Stimulated activated CD8-positive, alpha-beta memory T cell treated with anti-CD3 and anti-CD28 coated beads, Interleukin-15, amount 100 ng/mL, for 48 hours (primary cell): ENCODE data around the gene MYO18A.
A peak's percentile ranks its signal among the peaks of the same experiment; 100 is the strongest.

Experiments
- DNase-seq, 2 donors: peaks; one replicate each; pipeline ENCODE4 v3.0.0-alpha.2; 2020; ENCODE audit warnings: low read depth in 2 of 2

The MYO18A gene

DNA sequence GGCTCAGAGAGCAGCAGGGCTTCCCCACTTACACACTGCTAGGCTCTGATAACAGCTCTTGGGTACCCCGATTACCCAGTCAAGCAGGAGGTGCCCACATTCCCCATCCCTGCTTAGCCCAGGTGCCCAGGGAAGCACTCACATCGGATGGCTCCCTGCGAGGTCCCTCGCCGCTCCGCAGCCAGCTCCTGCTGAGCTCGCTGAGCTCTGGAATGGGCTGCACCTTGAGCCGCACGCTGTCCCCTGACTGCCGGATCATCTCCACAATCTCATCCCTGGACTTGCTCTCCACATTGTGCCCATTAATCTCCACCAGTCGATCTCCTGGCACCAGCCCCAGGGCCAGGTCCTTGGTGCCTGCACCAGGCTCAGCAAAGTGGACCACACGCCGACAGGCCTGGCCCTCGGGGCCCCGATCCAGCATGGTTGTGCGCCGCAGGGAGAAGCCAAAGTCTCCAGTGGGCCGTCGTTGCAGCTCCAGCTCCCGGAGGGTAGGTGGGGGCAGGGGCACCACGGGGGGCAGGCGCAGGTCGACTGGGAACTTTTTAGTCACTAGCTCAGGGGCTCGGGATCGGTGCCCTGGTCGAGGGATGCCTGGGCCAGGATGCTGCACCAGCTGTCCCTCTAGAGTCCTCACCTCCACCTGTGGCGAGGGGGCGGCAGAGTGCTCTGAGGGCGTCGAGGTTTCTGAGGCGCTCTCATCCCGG is 14.2 kb downstream of the MYO18A start:
- DNase-seq = no peak

DNA sequence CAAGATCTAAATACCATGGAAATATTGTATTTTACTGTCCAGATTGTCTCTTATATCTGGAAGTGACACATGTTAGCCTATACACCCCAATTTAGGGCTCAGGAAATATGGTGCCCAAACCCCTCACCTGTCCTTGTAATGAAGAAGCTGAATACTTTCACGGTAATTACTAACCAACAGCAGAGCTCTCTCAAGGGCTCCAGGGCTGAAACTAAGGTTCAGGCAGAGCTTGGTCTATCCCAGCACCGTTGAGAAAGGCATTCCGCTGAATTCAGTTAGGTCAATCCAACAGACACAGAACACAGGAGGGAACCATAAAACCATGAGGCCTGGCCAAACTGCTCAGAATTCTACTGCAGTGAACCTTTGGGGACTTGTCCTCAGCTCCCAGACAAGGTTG is 14.9 kb downstream of the MYO18A start:
- DNase-seq = no peak

DNA sequence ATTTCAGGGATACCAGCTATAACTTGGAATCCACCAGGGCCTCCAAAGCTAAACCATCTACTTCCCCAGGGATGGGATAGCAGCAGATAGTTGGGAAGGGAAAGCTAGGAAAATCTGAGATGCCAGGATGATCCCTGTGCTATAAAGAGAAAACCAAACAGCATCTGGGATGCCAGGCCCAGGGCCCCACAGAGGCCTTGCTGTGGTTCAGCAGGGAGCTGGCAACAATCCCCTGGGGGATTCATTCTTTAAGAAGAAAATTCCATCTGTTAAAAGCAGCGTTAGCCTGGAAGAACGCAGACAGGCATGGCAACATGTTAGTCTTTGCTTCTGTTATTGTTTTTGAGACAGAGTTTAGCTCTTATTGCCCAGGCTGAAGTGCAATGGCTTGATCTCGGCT is 16.6 kb downstream of the MYO18A start:
- no peak for DNase-seq

- no peak for DNase-seq
Measured at GRCh38 chr17:29162909-29163341, 17.3 kb downstream of the MYO18A start.

DNA sequence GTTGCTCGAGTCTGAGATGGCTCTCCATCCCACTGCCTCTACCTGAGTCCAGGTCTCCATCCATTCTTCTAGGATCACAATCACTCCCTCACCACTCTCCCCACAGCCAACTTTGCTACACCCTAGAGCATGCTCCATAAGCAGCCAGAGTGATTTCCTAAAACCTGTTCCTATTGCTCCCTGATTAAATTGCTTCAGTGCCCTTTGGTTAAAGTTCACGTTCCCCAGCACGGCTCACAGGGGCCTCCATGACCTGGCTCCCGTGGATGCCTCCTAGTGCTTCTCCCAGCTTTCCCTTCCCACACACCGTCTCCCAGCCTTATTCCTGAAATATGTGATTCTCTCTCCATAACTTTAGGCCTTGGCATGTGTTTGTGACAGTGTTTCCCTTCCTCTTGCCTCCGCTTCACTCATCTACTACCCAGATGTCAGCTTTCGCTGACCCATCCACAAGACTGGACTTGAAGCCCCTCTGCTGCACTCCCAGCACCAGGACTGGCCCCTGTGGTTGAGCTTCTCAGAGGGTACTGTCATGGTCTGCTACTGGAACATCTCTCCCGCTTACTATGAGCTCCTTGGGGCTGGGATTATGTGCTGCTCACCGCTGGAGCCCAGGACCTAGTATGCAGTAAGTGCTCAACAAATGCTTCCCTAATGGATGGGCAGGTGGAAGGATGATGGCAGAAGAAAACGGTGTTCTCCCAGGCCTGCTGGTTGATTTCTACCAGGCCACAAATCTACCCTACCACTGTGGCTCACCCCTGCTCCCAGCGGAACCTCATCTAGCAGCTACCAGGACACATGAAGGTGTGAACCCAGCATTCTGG is 17.9 kb downstream of the MYO18A start:
- DNase-seq = no peak

DNA sequence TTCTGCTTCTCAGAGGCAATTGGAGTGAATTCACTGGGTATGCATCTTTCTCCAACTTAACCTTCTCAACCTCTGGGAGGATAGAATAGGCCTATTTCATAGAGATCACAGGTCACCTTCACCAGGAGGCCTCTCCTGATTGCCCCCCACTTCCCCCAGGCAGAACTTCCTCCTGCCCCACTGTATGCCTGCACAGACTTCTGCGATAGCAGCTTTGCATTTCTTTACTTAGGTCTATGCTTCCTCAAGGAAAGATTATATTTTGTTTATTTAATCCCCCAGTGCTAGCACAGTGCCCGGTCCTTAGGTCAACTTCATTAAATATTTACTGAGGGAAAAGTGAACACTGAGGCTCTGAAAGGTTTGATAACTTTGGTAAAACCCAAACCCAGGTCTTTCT is 19.9 kb downstream of the MYO18A start:
- DNase-seq = no peak

- DNase-seq = no peak
Measured at GRCh38 chr17:29159306-29159860, 20.8 kb downstream of the MYO18A start.

DNA sequence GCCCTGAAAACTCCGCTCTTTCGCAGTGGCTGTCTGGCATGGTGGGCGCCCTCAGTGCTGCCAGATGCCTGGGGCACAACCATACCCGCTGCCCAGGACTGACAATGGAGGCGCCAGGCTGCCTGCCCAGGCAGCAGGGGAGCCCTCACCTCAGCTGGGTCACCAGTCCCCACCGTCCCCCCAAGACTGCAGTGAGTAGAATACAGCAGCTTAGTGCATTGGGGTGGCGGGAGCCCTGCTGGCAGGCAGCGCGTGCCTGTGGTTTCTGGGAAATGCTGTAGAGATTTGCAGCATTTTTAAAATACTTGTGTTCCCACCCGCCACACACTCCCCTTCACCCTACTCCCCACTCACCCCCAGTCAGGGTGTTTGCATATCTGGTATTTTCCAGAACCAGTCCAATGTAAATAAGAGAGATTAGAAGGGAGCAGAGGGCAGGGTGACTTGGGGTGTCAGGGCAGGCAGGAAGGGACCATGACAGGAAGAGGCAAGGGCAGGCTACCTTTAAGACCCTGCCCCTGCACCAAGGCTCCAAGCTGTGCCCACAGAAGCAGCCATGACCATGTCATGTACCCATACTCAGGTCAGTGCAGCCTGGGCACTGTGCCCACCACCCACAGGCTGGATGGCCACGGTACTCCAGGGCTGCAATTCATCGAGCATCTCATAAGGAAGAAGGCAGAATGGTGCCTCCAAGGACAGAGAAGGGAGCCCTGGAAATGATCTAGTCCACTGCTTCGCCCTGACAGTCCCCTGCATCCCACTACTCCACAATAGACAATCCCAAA is 21.5 kb downstream of the MYO18A start:
- DNase-seq = no peak

DNA sequence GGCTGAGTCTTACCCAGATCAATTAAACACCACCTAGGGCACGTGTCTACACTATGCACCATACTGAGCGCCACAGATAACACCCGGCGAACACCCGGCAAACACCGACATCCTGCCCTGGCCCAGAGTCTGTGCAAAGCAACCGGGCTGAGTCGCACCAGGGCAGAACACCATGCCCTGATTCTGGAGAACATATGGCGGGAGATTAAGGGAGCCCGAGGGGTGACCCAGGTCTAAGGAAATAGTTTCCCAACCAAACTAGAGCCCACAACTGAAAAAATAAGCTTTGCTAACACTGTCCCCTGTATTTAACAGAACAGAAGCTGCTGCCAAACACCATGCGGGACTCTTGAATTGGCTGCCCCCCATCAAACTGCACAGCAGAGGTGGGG is 22.1 kb downstream of the MYO18A start:
- DNase-seq = no peak

DNA sequence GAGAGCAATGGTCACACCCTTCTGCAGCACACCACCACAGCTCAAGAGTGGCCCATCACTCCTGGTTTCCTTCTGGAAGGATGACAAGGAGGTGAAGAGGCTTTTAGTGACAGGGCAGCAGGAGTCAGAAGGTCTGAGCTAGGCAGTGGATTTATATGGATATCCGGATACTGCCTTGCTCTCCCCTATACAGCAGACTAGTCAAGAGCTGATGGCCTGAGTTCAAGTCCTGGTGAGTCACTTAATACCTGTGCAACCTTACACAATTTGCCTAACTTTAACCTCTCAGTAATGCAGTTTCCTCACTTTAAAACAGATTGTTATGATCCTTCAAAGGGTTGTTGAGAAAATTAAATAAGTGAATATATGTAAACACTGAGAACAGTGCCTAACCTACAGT is 22.9 kb downstream of the MYO18A start:
- DNase-seq = no peak

DNA sequence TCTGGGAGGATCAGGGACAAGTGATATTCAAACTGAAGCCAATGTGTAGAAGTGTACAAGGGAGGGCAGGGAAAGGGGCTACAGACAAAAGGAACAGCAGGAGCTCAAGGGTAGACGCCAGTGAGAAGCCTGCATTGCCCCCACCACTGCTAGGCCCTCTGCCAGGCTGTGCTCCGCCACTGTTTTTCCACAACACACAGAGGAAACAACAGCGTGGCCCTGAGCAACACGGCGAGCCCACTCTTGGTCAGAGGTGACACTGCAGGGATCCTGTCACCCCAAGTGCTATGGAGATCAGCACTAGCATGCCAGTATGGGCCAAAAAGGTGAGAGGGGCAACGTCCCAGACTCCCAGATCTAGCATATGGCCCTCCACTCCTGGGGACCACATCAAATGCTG is 23.4 kb downstream of the MYO18A start:
- DNase-seq = no peak

- DNase-seq = no peak
Measured at GRCh38 chr17:29155966-29156338, 24.2 kb downstream of the MYO18A start.

- peak in 1 of 2 donors; percentile 58 for DNase-seq
Measured at GRCh38 chr17:29155227-29155965, 24.8 kb downstream of the MYO18A start.

- DNase-seq = no peak
Measured at GRCh38 chr17:29154516-29155226, 25.5 kb downstream of the MYO18A start.

DNA sequence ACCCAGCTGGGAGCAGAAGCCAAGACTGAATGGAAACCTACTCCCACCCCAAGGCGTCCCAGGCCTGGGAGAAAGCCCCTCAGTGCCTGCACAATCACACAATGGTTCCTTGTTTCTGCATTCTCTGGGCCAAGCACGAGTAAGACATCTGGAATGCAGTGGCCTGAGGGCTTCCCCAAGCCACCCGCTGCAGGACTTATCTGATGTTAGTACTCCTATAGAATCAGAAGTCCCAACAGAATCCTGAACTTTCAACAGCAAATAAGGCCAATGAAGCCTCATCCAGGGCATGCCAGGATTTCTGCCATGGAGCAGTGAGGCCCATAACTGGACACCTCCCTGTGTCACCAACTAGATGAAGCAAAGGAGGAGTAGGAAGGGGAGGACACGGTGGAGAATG is 28.6 kb downstream of the MYO18A start:
- DNase-seq = no peak

DNA sequence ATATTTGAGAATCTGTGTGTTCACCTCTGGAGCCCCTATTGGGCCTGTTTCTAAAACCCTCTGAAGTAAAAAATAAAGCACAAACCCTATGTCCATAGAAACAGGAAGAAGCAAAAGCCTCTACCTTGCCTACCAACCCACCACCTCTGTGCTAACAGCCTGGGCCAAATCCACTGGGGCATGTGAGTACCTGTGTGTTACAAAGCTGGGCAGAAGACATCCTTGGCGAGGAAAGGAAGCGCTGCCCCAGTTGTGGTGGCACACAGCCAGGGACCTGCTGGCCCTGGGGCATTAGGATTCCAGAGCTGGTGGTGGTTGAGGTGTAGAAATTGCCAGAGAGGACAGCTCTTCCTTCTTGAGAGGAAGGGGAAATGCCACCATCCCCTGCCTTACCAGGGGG is 30.0 kb downstream of the MYO18A start:
- DNase-seq = no peak

DNA sequence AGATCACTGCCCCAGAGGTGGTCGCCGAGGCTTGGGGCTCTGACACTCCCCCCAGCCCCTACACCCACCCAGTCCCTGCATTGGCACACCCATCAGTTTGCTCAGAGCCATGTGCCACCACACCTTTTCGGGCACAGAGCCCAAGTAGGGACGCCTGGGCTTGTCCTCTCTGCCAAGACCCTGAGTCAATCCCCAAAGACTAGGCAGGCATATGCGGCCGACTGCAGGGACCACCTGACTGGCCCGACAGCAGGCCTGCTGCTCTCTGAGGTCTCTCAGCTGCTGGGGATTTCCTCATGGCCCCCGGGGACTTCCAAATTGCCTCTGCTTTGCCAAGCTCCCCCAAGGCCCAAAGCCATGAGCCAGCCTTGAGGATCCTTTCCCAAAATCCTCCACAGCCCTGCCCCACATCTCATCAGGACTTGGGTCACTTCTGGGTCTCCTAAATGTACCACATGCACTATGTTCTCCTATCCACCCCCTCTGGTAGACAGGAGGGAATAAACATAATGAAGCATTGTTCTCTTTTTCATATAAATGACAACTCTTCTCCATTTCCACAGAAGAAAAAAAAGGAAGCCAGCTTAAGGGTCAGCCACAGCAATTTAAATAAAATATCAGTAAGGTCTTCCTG is 30.6 kb downstream of the MYO18A start:
- DNase-seq = no peak

DNA sequence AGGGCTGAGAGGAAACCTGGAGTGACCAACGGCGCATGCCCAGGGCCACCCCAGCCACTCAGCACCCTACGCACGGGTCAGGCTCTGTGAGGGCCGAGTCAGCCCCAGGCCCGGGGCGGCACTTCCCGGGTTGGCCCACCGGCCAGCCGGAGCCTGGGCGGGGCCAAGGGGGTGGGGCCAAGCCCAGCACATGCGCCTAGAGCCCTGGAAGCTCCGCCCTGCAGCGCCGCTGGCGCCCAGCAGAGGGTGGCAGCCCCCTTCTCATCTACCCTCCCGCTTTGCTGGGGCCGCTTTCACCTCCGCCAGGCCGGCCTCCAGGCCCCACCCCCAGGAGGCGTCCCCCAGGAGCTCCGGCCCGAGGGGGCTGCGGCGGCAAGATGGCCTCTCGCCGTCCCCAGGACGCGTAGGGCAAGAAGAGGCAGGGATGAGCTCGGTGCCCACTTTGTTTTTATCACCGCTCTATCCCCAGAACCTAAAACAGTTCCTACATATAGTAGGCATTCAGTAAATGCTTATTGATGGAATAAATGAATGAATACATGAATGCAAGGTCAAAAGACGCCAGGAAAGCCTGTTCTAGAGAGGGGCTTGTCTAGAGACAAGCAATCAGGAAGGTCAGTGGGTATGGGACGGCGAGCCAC is 31.3 kb downstream of the MYO18A start:
- peak; percentile 92 for DNase-seq

- no peak for DNase-seq
Measured at GRCh38 chr17:29148257-29148789, 31.9 kb downstream of the MYO18A start.

GRCh38 chr17:29147682-29148081 is 32.5 kb downstream of the MYO18A start:
- DNase-seq = no peak
